Nephron (organoid): ENCODE data around the gene SMIM24.
A peak's percentile ranks its signal among the peaks of the same experiment; 100 is the strongest.

ENCODE experiments used
- H3K27ac Mint-ChIP-seq, 3 experiments: 2 replicates each; pipeline ENCODE4 v1.8.0; 2020; ENCODE audit warnings: mixed read lengths in 3 of 3, mild to moderate bottlenecking in 2 of 3, moderate library complexity in 1 of 3
- H3K27me3 Mint-ChIP-seq: 2 replicates; pipeline ENCODE4 v1.8.0; 2021; ENCODE audit warnings: low read depth, mild to moderate bottlenecking, moderate library complexity, mixed read lengths
- H3K36me3 Mint-ChIP-seq: 2 replicates; pipeline ENCODE4 v1.8.0; 2020; ENCODE audit warnings: low read depth, mixed read lengths
- H3K4me1 Mint-ChIP-seq: 2 replicates; pipeline ENCODE4 v1.8.0; 2020; ENCODE audit warnings: mixed read lengths
- H3K4me3 Mint-ChIP-seq, 3 experiments: 2 replicates each; pipeline ENCODE4 v1.8.0; 2020; ENCODE audit warnings: mild to moderate bottlenecking in 3 of 3, mixed read lengths in 3 of 3, moderate library complexity in 2 of 3
- H3K9me3 Mint-ChIP-seq: 2 replicates; pipeline ENCODE4 v1.8.0; 2020; ENCODE audit warnings: mixed read lengths
- CTCF ChIP-seq, 3 experiments: fragments of 200-600 bp; sonication (generic); IDR thresholded peaks; one replicate each; pipeline ENCODE4 v1.5.0; 2021; ENCODE audit warnings: antibody characterized with exemption in 3 of 3; ENCODE audit not compliant: unreplicated experiment in 3 of 3

SMIM24 gene

GRCh38 chr19:3467437-3468198 is 12.7 kb downstream of the SMIM24 start:
- Mint-ChIP-seq H3K4me1 (peaks cover 31% of the 10 kb centered on the region), H3K4me3 (no peak overlapping the region), H3K36me3 (peaks cover 17% of the 10 kb centered on the region), H3K27ac (no peak overlapping the region), H3K9me3 (peaks cover 2% of the 10 kb centered on the region), H3K27me3 (peaks cover 20% of the 10 kb centered on the region)
- no peak for TF ChIP-seq CTCF (IDR thresholded peaks at IDR 0.05; ENCODE audit: unreplicated experiment in 3 of 3)

- H3K27me3 Mint-ChIP-seq: peaks cover 23% of the 10 kb centered on the region
- no peak overlapping the region for H3K4me3 Mint-ChIP-seq
- peaks cover 34% of the 10 kb centered on the region for H3K4me1 Mint-ChIP-seq
- peak overlapping the region in 2 of 3 experiments; percentile 87 for H3K27ac Mint-ChIP-seq
- peaks cover 2% of the 10 kb centered on the region for H3K9me3 Mint-ChIP-seq
- peaks cover 19% of the 10 kb centered on the region for H3K36me3 Mint-ChIP-seq
- no peak for TF ChIP-seq CTCF (IDR thresholded peaks at IDR 0.05; ENCODE audit: unreplicated experiment in 3 of 3)
Measured at GRCh38 chr19:3466635-3467034, 13.7 kb downstream of the SMIM24 start.

GRCh38 chr19:3465552-3465951 is 14.8 kb downstream of the SMIM24 start:
- Mint-ChIP-seq H3K27me3 (peaks cover 23% of the 10 kb centered on the region), H3K4me1 (peaks cover 31% of the 10 kb centered on the region), H3K4me3 (peak overlapping the region in 2 of 3 experiments; percentile 47 to 60), H3K9me3 (peaks cover 2% of the 10 kb centered on the region), H3K36me3 (peaks cover 19% of the 10 kb centered on the region), H3K27ac (peak overlapping the region in 2 of 3 experiments; percentile 87)
- no peak for TF ChIP-seq CTCF (IDR thresholded peaks at IDR 0.05; ENCODE audit: unreplicated experiment in 3 of 3)

- peaks cover 2% of the 10 kb centered on the region for H3K9me3 Mint-ChIP-seq
- peaks cover 28% of the 10 kb centered on the region for H3K4me1 Mint-ChIP-seq
- peak overlapping the region in 2 of 3 experiments; percentile 38 to 47 for H3K4me3 Mint-ChIP-seq
- H3K36me3 Mint-ChIP-seq: peaks cover 19% of the 10 kb centered on the region
- TF ChIP-seq CTCF (IDR thresholded peaks at IDR 0.05; ENCODE audit: unreplicated experiment in 3 of 3): no peak
- H3K27ac Mint-ChIP-seq: peak overlapping the region in 2 of 3 experiments; percentile 87
- H3K27me3 Mint-ChIP-seq: peaks cover 23% of the 10 kb centered on the region
Measured at GRCh38 chr19:3464587-3465235, 15.6 kb downstream of the SMIM24 start.

- Mint-ChIP-seq H3K4me3 (peak overlapping the region in 1 of 3 experiments; percentile 45), H3K27me3 (peaks cover 23% of the 10 kb centered on the region), H3K4me1 (peaks cover 33% of the 10 kb centered on the region), H3K27ac (no peak overlapping the region), H3K36me3 (peaks cover 15% of the 10 kb centered on the region), H3K9me3 (peaks cover 2% of the 10 kb centered on the region)
- peak in 1 of 3 experiments; percentile 11 for TF ChIP-seq CTCF (IDR thresholded peaks at IDR 0.05; ENCODE audit: unreplicated experiment in 3 of 3)
Measured at GRCh38 chr19:3463714-3464586, 16.4 kb downstream of the SMIM24 start.
